ENCODE measurements around the gene TLX2. TPM values are rescaled to one million over a fixed set of nuclear protein-coding genes. Genes with fewer than 3 reads are reported as not detected.

Gene TLX2
- total and polyA plus RNA-seq, 2 of the 13 experiments (the other 11 are each of a cell fraction or from before 2014, with no cell fraction given) = 0.05 to 0.20 TPM

- peak; percentile 30; the same call in 1 of the 2 replicates for TF ChIP-seq ZFY (CRISPR knock-in tag; IDR thresholded peaks at IDR 0.05)
- TF ChIP-seq TAF15 (IDR thresholded peaks at IDR 0.05; ENCODE audit: low read depth, low read length, poor library complexity, severe bottlenecking) = no peak
- no peak for TF ChIP-seq ZNF446 (CRISPR knock-in tag; IDR thresholded peaks at IDR 0.05)
- TF ChIP-seq SP4 (CRISPR knock-in tag; IDR thresholded peaks at IDR 0.05) = peak; percentile 89
- TF ChIP-seq ZNF136 (CRISPR knock-in tag; IDR thresholded peaks at IDR 0.05; ENCODE audit: low read depth) = peak; percentile 79; the same call in 1 of the 2 replicates
- TF ChIP-seq ZNF784 (CRISPR knock-in tag; IDR thresholded peaks at IDR 0.05; ENCODE audit: borderline replicate concordance) = peak; percentile 93
- peak; percentile 70 for TF ChIP-seq BRCA1 (CRISPR knock-in tag; IDR thresholded peaks at IDR 0.05)
- TF ChIP-seq JUN (CRISPR knock-in tag; IDR thresholded peaks at IDR 0.05) = peak; percentile 61; the same call in 1 of the 2 replicates
- TF ChIP-seq ZNF710 (CRISPR knock-in tag; IDR thresholded peaks at IDR 0.05; ENCODE audit: borderline replicate concordance) = no peak
- 0 out of 2 replicates have a peak, but pooled peaks have one; percentile 26 for TF ChIP-seq ZNF780A (CRISPR knock-in tag; IDR thresholded peaks at IDR 0.05)
- TF ChIP-seq BRF2 (CRISPR knock-in tag; IDR thresholded peaks at IDR 0.05) = peak; percentile 35; the same call in 1 of the 2 replicates
- TF ChIP-seq GTF2F1 (IDR thresholded peaks at IDR 0.05; ENCODE audit: low read length) = no peak
- TF ChIP-seq ZFP62 (CRISPR knock-in tag; IDR thresholded peaks at IDR 0.05) = no peak
- TF ChIP-seq HIC2 (CRISPR knock-in tag; IDR thresholded peaks at IDR 0.05; ENCODE audit: low read depth) = 0 out of 2 replicates have a peak, but pooled peaks have one; percentile 55
- TF ChIP-seq TIGD3 (CRISPR knock-in tag; IDR thresholded peaks at IDR 0.05; ENCODE audit: borderline replicate concordance) = peak; percentile 21; the same call in 1 of the 2 replicates
- peak; percentile 58; the same call in 1 of the 2 replicates for TF ChIP-seq TERF1 (CRISPR knock-in tag; IDR thresholded peaks at IDR 0.05)
- peak; percentile 42 for TF ChIP-seq POGZ (CRISPR knock-in tag; IDR thresholded peaks at IDR 0.05)
- TF ChIP-seq HNRNPH1 (optimal IDR thresholded peaks at IDR 0.05; ENCODE audit: low read depth, low read length) = no peak
- no peak for TF ChIP-seq ZNF430 (CRISPR knock-in tag; IDR thresholded peaks at IDR 0.05)
- TF ChIP-seq MBNL3 (CRISPR knock-in tag; conservative IDR thresholded peaks at IDR 0.05) = no peak; the same call in 1 of the 2 replicates
Observed at GRCh38 chr2:74507145-74507925, 6.9 kb upstream of the TLX2 start, which contains the start of gene PCGF1 (continued).

All from HepG2 (cell line).